K562 (cell line): ENCODE data around the gene TPI1. TPM values are rescaled to one million over a fixed set of nuclear protein-coding genes. Genes with fewer than 3 reads are reported as not detected.

Source experiments
- ATAC-seq: fragments of 200-7000 bp; cut with Tn5 transposase; 3 replicates; pipeline ENCODE4 v1.9.1; 2020; ENCODE audit warnings: moderate library complexity
- BruUV-seq: library from RNA; stranded (reverse); fragments of 400-500 nt; replicated peaks from 2 replicates; lab custom pipeline; 2021; lab: Mats Ljungman, UMichigan
- CTCF ChIA-PET: fragments of 300-600 bp; formaldehyde crosslinking; extraction: SDS; loops from one replicate; lab custom pipeline; 2021; ENCODE audit warnings: low intra/inter-chr PET ratio; lab: Yijun Ruan, JAX
- POLR2A ChIA-PET: fragments of 300-600, 350-650 bp; sonication (Branson Sonifier 250); formaldehyde crosslinking; extraction: SDS; loops from one replicate; lab custom pipeline; 2021; ENCODE audit warnings: antibody characterized with exemption, inconsistent platforms; lab: Yijun Ruan, JAX
- DNase-seq, 4 experiments: peaks; one replicate each; pipeline versions ENCODE4 v3.0.0 to v3.0.0-alpha.2; 2011 to 2018; ENCODE audit warnings: low spot score in 3 of 4, mixed read lengths in 3 of 4; ENCODE audit errors: extremely low read depth in 1 of 4
- FAIRE-seq: peaks from 2 replicates; lab custom pipeline; 2011; peaks lifted over from hg19 to GRCh38; lab: Jason Lieb, UNC
- H2AFZ ChIP-seq: 2 replicates; pipeline ENCODE4 v1.6.0; 2011; ENCODE audit warnings: low read depth, low read length, control low read depth, inconsistent platforms
- H3K27ac ChIP-seq: fragments of 200-600 bp; 3 replicates; pipeline ENCODE4 v1.8.0; 2011; ENCODE audit warnings: low read depth, mild to moderate bottlenecking, control low read depth, inconsistent platforms, low read length, moderate library complexity, mixed read lengths; ENCODE audit errors: extremely low read depth
- H3K27me3 ChIP-seq, 2 experiments: fragments of 300-600 bp in 1 of 2; 2 replicates in 1 of 2; 3 replicates in 1 of 2; pipeline versions ENCODE4 v1.6.0 to v1.8.0; 2011; ENCODE audit warnings: inconsistent platforms in 2 of 2, low read length in 2 of 2, mild to moderate bottlenecking in 1 of 2, mixed read lengths in 1 of 2, moderate library complexity in 1 of 2; ENCODE audit not compliant: control insufficient read depth in 2 of 2, insufficient read depth in 2 of 2
- H3K36me3 ChIP-seq: fragments of 300-600 bp; 3 replicates; pipeline ENCODE4 v1.8.0; 2011; ENCODE audit warnings: mild to moderate bottlenecking, low read length, inconsistent platforms; ENCODE audit not compliant: control insufficient read depth, insufficient read depth
- H3K4me1 ChIP-seq, 2 experiments: fragments of 200-600 bp in 1 of 2; replicated peaks in 1 of 2; 2 replicates in 1 of 2; 3 replicates in 1 of 2; pipeline versions ENCODE4 v1.5.1 to v1.8.0; 2011; ENCODE audit warnings: inconsistent platforms in 2 of 2, low read length in 2 of 2, mild to moderate bottlenecking in 1 of 2, mixed read lengths in 1 of 2, moderate library complexity in 1 of 2; ENCODE audit not compliant: control insufficient read depth in 2 of 2, insufficient read depth in 2 of 2
- H3K4me2 ChIP-seq: 2 replicates; pipeline ENCODE4 v1.6.1; 2011; ENCODE audit warnings: low read length, control low read depth, inconsistent platforms, mixed read lengths; ENCODE audit not compliant: insufficient read depth
- H3K4me3 ChIP-seq: fragments of 200-600 bp; sonication (generic), shearing (Covaris generic); 2 replicates; pipeline ENCODE4 v1.5.1; 2016; ENCODE audit warnings: control low read depth, inconsistent platforms
- H3K79me2 ChIP-seq: fragments of 200-600 bp; 3 replicates; pipeline ENCODE4 v1.8.0; 2011; ENCODE audit warnings: low read length, inconsistent platforms; ENCODE audit not compliant: control insufficient read depth, insufficient read depth
- H3K9ac ChIP-seq, 2 experiments: 2 replicates each; pipeline versions ENCODE4 v1.6.0 to v1.6.1; 2011; ENCODE audit warnings: low read depth in 2 of 2, low read length in 2 of 2, control low read depth in 1 of 2, inconsistent platforms in 1 of 2, mild to moderate bottlenecking in 1 of 2, mixed read lengths in 1 of 2; ENCODE audit not compliant: insufficient read depth in 1 of 2
- H3K9me1 ChIP-seq: one replicate; pipeline ENCODE4 v1.6.0; 2011; ENCODE audit warnings: inconsistent platforms, mild to moderate bottlenecking, low read length, moderate library complexity; ENCODE audit not compliant: control insufficient read depth, insufficient read depth
- H3K9me3 ChIP-seq: replicated peaks from 2 replicates; pipeline ENCODE4 v1.5.1; 2011; ENCODE audit warnings: low read depth, low read length, inconsistent platforms; ENCODE audit not compliant: control insufficient read depth, insufficient read depth
- H4K20me1 ChIP-seq: replicated peaks from 2 replicates; pipeline ENCODE4 v1.6.1; 2011; ENCODE audit warnings: low read length, inconsistent platforms, mixed read lengths; ENCODE audit not compliant: control insufficient read depth, insufficient read depth
- CREB3 ChIP-seq: fragments of 450-650 bp; conservative IDR thresholded peaks from 2 replicates; pipeline ENCODE4 v1.6.1; 2016; ENCODE audit warnings: missing genetic modification characterization, low read depth, mild to moderate bottlenecking, missing compliant biosample characterization, moderate library complexity
- ELF4 ChIP-seq: fragments of 450-650 bp; formaldehyde crosslinking; IDR thresholded peaks from 2 replicates; pipeline ENCODE4 v1.4.0; 2022; ENCODE audit warnings: missing genetic modification characterization
- ETV1 ChIP-seq: fragments of 450-650 bp; conservative IDR thresholded peaks from 2 replicates; pipeline ENCODE4 v1.6.1; 2016; ENCODE audit warnings: missing genetic modification characterization, control low read depth, low read depth, missing compliant biosample characterization
- FOXJ2 ChIP-seq: fragments of 200-800 bp; sonication (Bioruptor generic); IDR thresholded peaks from 2 replicates; pipeline ENCODE4 v1.6.1; 2016; ENCODE audit warnings: missing genetic modification characterization, missing compliant biosample characterization
- KDM1A ChIP-seq, 2 experiments: fragments of 450-650 bp; IDR thresholded peaks; 2 replicates each; pipeline ENCODE4 v1.6.1; 2016; ENCODE audit warnings: mild to moderate bottlenecking in 2 of 2
- KDM5B ChIP-seq: fragments of 200-600 bp; sonication (generic); IDR thresholded peaks from 2 replicates; pipeline ENCODE4 v1.6.1; 2012; ENCODE audit warnings: low read depth, mild to moderate bottlenecking, moderate library complexity, low read length, control low read depth, inconsistent platforms; ENCODE audit not compliant: insufficient replicate concordance
- MAFF ChIP-seq: IDR thresholded peaks from 2 replicates; pipeline ENCODE4 v1.6.1; 2012; ENCODE audit warnings: low read length, improper control_type of control experiment
- MCM3 ChIP-seq: fragments of 450-650 bp; IDR thresholded peaks from 2 replicates; pipeline ENCODE4 v1.6.1; 2016
- MTA1 ChIP-seq: fragments of 450-650 bp; IDR thresholded peaks from 2 replicates; pipeline ENCODE4 v1.6.1; 2017; ENCODE audit warnings: borderline replicate concordance
- NKRF ChIP-seq: fragments of 450-650 bp; IDR thresholded peaks from 2 replicates; pipeline ENCODE4 v1.6.1; 2016; ENCODE audit warnings: borderline replicate concordance
- NONO ChIP-seq, 2 experiments: fragments of 200-400 bp in 1 of 2; fragments of 450-650 bp in 1 of 2; formaldehyde crosslinking in 1 of 2; IDR thresholded peaks; 2 replicates each; pipeline ENCODE4 v1.6.1; 2017; ENCODE audit warnings: low read depth in 2 of 2, mild to moderate bottlenecking in 2 of 2, moderate library complexity in 2 of 2, low read length in 1 of 2
- PPARD ChIP-seq: fragments of 250-450 bp; sonication (Bioruptor Pico); IDR thresholded peaks from 2 replicates; pipeline ENCODE4 v1.8.0; 2022; ENCODE audit warnings: inconsistent platforms, mild to moderate bottlenecking, moderate library complexity
- SMARCC2 ChIP-seq: fragments of 450-650 bp; IDR thresholded peaks from 2 replicates; pipeline ENCODE4 v1.6.1; 2017; ENCODE audit warnings: antibody characterized with exemption, moderate library complexity, mild to moderate bottlenecking, low read depth
- SOX6 ChIP-seq: fragments of 450-650 bp; IDR thresholded peaks from 2 replicates; pipeline ENCODE4 v1.6.1; 2014; ENCODE audit warnings: mild to moderate bottlenecking
- TFAP4 ChIP-seq: sonication (generic); formaldehyde crosslinking; IDR thresholded peaks from 2 replicates; pipeline ENCODE4 v1.8.0; 2022; ENCODE audit warnings: missing genetic modification reagents, mild to moderate bottlenecking, moderate library complexity, borderline replicate concordance
- TRIM24 ChIP-seq, 2 experiments: fragments of 450-650 bp; IDR thresholded peaks; 2 replicates each; pipeline ENCODE4 v1.6.1; 2016
- WGBS: fragments of 100-300 bp; shearing (Covaris generic); methylation state at CpG from one replicate; pipeline ENCODE4 v1.1.6; 2016; ENCODE audit warnings: low coverage, mixed read lengths; ENCODE audit not compliant: insufficient coverage; ENCODE audit errors: missing lambda C conversion rate; 5-methylcytosine and 5-hydroxymethylcytosine counted together
- in situ Hi-C: fragments of 300-500 bp; cut with MboI; formaldehyde crosslinking; loops from 4 replicates; pipeline ENCODE4 v1.15.0; 2018; ENCODE audit warnings: inconsistent platforms, mixed read lengths
- intact Hi-C: fragments of 100-400 bp; cut with micrococcal nuclease; formaldehyde crosslinking; loops from 2 replicates; pipeline ENCODE4 v1.14.2; 2022
- polyA plus RNA-seq, 8 experiments: library from polyadenylated mRNA; depleted of rRNA in 4 of 8; stranded (reverse) in 5 of 8; unstranded in 3 of 8; fragments of >200 nt; fragmentation: Nextera tagmentation in 2 of 8; fragmentation: Illumina TruSeq in 1 of 8; extraction: Ambion mirVana in 2 of 8; extraction: Trizol in 1 of 8; gene quantifications; 2 replicates each; pipeline versions ENCODE4 v1.2.1 to v1.2.3, GENCODE V29; 2011 to 2014; ENCODE audit warnings: inconsistent platforms in 1 of 8, missing spikeins in 1 of 8
- total RNA-seq, 7 experiments: library from RNA; depleted of rRNA in 6 of 7; stranded (reverse); fragments of >200 nt in 6 of 7; fragmentation: Illumina TruSeq in 2 of 7; extraction: Trizol in 2 of 7; gene quantifications; 2 replicates each; pipeline versions ENCODE4 v1.2.1 to v1.2.3, GENCODE V29; 2011 to 2021; ENCODE audit warnings: low replicate concordance in 1 of 7

TPI1 gene
- total and polyA plus RNA-seq, 9 of the 15 experiments (the other 6 are each of a cell fraction or from before 2014, with no cell fraction given), result 662 to 4,971 (median 892) TPM

GRCh38 chr12:6849427-6849826, 17.9 kb upstream of the TPI1 start (continued):
- TF ChIP-seq KDM5B (no peak), PPARD (CRISPR knock-in tag) (no peak), MCM3 (no peak)

- CTCF ChIA-PET, result no interaction called here
- TF ChIP-seq FOXJ2 (tag) (no peak), MTA1 (no peak), SOX6 (no peak), NONO (IDR thresholded peaks at IDR 0.05; ENCODE audit: low read depth in 2 of 2, low read length in 1 of 2) (no peak), MAFF (no peak), KDM1A (IDR thresholded peaks at IDR 0.05) (no peak), TRIM24 (IDR thresholded peaks at IDR 0.05) (no peak), TFAP4 (no peak), ELF4 (CRISPR knock-in tag) (no peak), CREB3 (tag) (no peak), SMARCC2 (no peak), NKRF (no peak), ETV1 (no peak)
Observed at GRCh38 chr12:6849976-6850560, 17.3 kb upstream of the TPI1 start.

More at GRCh38 chr12:6849976-6850560, 17.3 kb upstream of the TPI1 start:
- H3K9ac ChIP-seq, result peak overlapping the region; percentile 89 to 96
- H3K27me3 ChIP-seq, result no peaks in the 10 kb centered on the region
- BruUV-seq, result no TSS peak
- no peaks in the 10 kb centered on the region for H3K9me3 ChIP-seq
- peaks cover 50% of the 10 kb centered on the region for H3K79me2 ChIP-seq
- H2AFZ ChIP-seq, result no peak overlapping the region
- DNase-seq, result no peak
- H3K4me1 ChIP-seq, result peaks cover 17 to 18% of the 10 kb centered on the region in 2 experiments; a peak in 4 of 5 replicates
- peak overlapping the region; percentile 88 for H3K4me2 ChIP-seq
- H3K4me3 ChIP-seq, result peak overlapping the region; percentile 79
- H3K36me3 ChIP-seq, result peaks cover 67% of the 10 kb centered on the region; the same call in 2 of the 3 replicates
- FAIRE-seq, result no peak
- peaks cover 3% of the 10 kb centered on the region for H3K9me1 ChIP-seq
- H4K20me1 ChIP-seq, result no peaks in the 10 kb centered on the region; the same call in 1 of the 2 replicates
- H3K27ac ChIP-seq, result peak overlapping the region; percentile 87
- POLR2A ChIA-PET, result interaction anchor here (0.6 to 7.4 kb wide), 7 partner anchors 9 to 186 kb away, joined by 3 to 174 read pairs (median 5); partner anchors contain the start of genes C12orf57, GNB3, SPSB2 and TPI1
- no peak for ATAC-seq
- intact Hi-C loops, result no loop called here
- in situ Hi-C loops, result no loop called here
- WGBS, result 13% methylated on average over 10 of the region's 10 CpGs
